DOHH2 (cell line): ENCODE results near the gene MYO10.

Experiments
- H3F3A ChIP-seq: fragments of 200-600 bp; sonication (generic), shearing (Covaris generic); 2 replicates; pipeline ENCODE4 v1.6.0; 2016; ENCODE audit warnings: antibody characterized with exemption, mild to moderate bottlenecking; ENCODE audit not compliant: control insufficient read depth, insufficient read depth
- H3K27ac ChIP-seq: fragments of 200-600 bp; sonication (generic); 2 replicates; pipeline ENCODE4 v1.5.1; 2014; ENCODE audit warnings: low read depth, mild to moderate bottlenecking, low read length, moderate library complexity
- H3K27me3 ChIP-seq: fragments of 200-600 bp; sonication (generic); 2 replicates; pipeline ENCODE4 v1.6.1; 2014; ENCODE audit warnings: mild to moderate bottlenecking, low read length, mixed read lengths; ENCODE audit not compliant: control insufficient read depth
- H3K36me3 ChIP-seq: fragments of 200-600 bp; sonication (generic); 2 replicates; pipeline ENCODE4 v1.6.1; 2014; ENCODE audit warnings: mild to moderate bottlenecking, low read length, moderate library complexity, mixed read lengths; ENCODE audit not compliant: control insufficient read depth
- H3K4me1 ChIP-seq: fragments of 200-600 bp; sonication (generic); 2 replicates; pipeline ENCODE4 v1.6.1; 2014; ENCODE audit warnings: mild to moderate bottlenecking, low read length, mixed read lengths; ENCODE audit not compliant: control insufficient read depth
- H3K4me2 ChIP-seq: fragments of 200-600 bp; sonication (generic); 2 replicates; pipeline ENCODE4 v1.6.0; 2014; ENCODE audit warnings: mild to moderate bottlenecking, low read length, moderate library complexity
- H3K4me3 ChIP-seq: fragments of 200-600 bp; sonication (generic); 2 replicates; pipeline ENCODE4 v1.5.1; 2014; ENCODE audit warnings: mild to moderate bottlenecking, low read length, mixed read lengths
- H3K79me2 ChIP-seq: fragments of 200-600 bp; sonication (generic); 2 replicates; pipeline ENCODE4 v1.6.1; 2014; ENCODE audit warnings: mild to moderate bottlenecking, low read length, mixed read lengths; ENCODE audit not compliant: control insufficient read depth
- H3K9me2 ChIP-seq: fragments of 200-600 bp; sonication (generic); replicated peaks from 2 replicates; pipeline ENCODE4 v1.6.1; 2014; ENCODE audit warnings: mild to moderate bottlenecking, low read length, mixed read lengths; ENCODE audit not compliant: control insufficient read depth
- H3K9me3 ChIP-seq: fragments of 200-600 bp; sonication (generic); 2 replicates; pipeline ENCODE4 v1.6.1; 2014; ENCODE audit warnings: antibody characterized with exemption, low read length, mixed read lengths; ENCODE audit not compliant: control insufficient read depth, insufficient read depth
- H4K20me1 ChIP-seq: fragments of 200-600 bp; sonication (generic); 2 replicates; pipeline ENCODE4 v1.6.0; 2014; ENCODE audit warnings: low read depth, mild to moderate bottlenecking, antibody characterized with exemption, low read length, moderate library complexity; ENCODE audit not compliant: control insufficient read depth, insufficient read depth
- CTCF ChIP-seq: fragments of 200-600 bp; sonication (generic); IDR thresholded peaks from one replicate; pipeline ENCODE4 v1.5.1; 2014; ENCODE audit warnings: antibody characterized with exemption, mild to moderate bottlenecking, low read depth, low read length; ENCODE audit not compliant: poor library complexity, severe bottlenecking
- EZH2phosphoT487 ChIP-seq: fragments of 200-600 bp; sonication (generic); IDR thresholded peaks from 2 replicates; pipeline ENCODE4 v1.6.1; 2017; ENCODE audit warnings: borderline replicate concordance, mild to moderate bottlenecking, antibody characterized with exemption, low read length, moderate library complexity, mixed read lengths

MYO10 gene

GRCh38 chr5:16934677-16935153, 1.4 kb downstream of the MYO10 start:
- no peaks in the 10 kb centered on the region for H4K20me1 ChIP-seq
- no peaks in the 10 kb centered on the region for H3K79me2 ChIP-seq
- H3K4me2 ChIP-seq: no peak overlapping the region
- H3K36me3 ChIP-seq: no peaks in the 10 kb centered on the region
- H3K27ac ChIP-seq: no peak overlapping the region
- H3F3A ChIP-seq: no peaks in the 10 kb centered on the region
- no peaks in the 10 kb centered on the region for H3K9me3 ChIP-seq
- no peak overlapping the region for H3K4me3 ChIP-seq
- no peaks in the 10 kb centered on the region for H3K9me2 ChIP-seq
- H3K27me3 ChIP-seq: peaks cover 14% of the 10 kb centered on the region
- no peak for TF ChIP-seq EZH2phosphoT487
- no peak for TF ChIP-seq CTCF
- no peaks in the 10 kb centered on the region for H3K4me1 ChIP-seq

GRCh38 chr5:16934123-16934522, 2.0 kb downstream of the MYO10 start:
- Histone ChIP-seq H3K4me2 (no peak overlapping the region), H3K36me3 (no peaks in the 10 kb centered on the region), H3F3A (no peaks in the 10 kb centered on the region), H3K4me3 (no peak overlapping the region), H4K20me1 (no peaks in the 10 kb centered on the region), H3K9me3 (no peaks in the 10 kb centered on the region), H3K79me2 (no peaks in the 10 kb centered on the region), H3K4me1 (no peaks in the 10 kb centered on the region), H3K27ac (no peak overlapping the region), H3K9me2 (no peaks in the 10 kb centered on the region), H3K27me3 (peaks cover 14% of the 10 kb centered on the region)
- TF ChIP-seq CTCF (peak; percentile 77), EZH2phosphoT487 (no peak)

- Histone ChIP-seq H3K27me3 (peaks cover 9% of the 10 kb centered on the region), H4K20me1 (no peaks in the 10 kb centered on the region), H3K27ac (no peak overlapping the region), H3F3A (no peaks in the 10 kb centered on the region), H3K4me3 (no peak overlapping the region), H3K4me2 (no peak overlapping the region), H3K36me3 (no peaks in the 10 kb centered on the region), H3K79me2 (no peaks in the 10 kb centered on the region), H3K9me3 (no peaks in the 10 kb centered on the region), H3K9me2 (no peaks in the 10 kb centered on the region), H3K4me1 (no peaks in the 10 kb centered on the region)
- TF ChIP-seq CTCF (no peak), EZH2phosphoT487 (no peak)
These were observed 2.8 kb downstream of the MYO10 start for GRCh38 chr5:16933337-16933736.

GRCh38 chr5:16932401-16932800, 3.7 kb downstream of the MYO10 start:
- no peak overlapping the region for H3K4me2 ChIP-seq
- H3K27me3 ChIP-seq: peaks cover 8% of the 10 kb centered on the region; the same call in 1 of the 2 replicates
- no peaks in the 10 kb centered on the region for H4K20me1 ChIP-seq
- no peak overlapping the region for H3K4me3 ChIP-seq
- H3K9me3 ChIP-seq: no peaks in the 10 kb centered on the region
- H3K79me2 ChIP-seq: no peaks in the 10 kb centered on the region
- H3F3A ChIP-seq: no peaks in the 10 kb centered on the region
- no peak overlapping the region for H3K27ac ChIP-seq
- no peaks in the 10 kb centered on the region for H3K36me3 ChIP-seq
- TF ChIP-seq CTCF: no peak
- TF ChIP-seq EZH2phosphoT487: no peak
- no peaks in the 10 kb centered on the region for H3K9me2 ChIP-seq
- no peaks in the 10 kb centered on the region for H3K4me1 ChIP-seq
